ENCODE results near the gene EEF1AKMT3. TPM values are rescaled to one million over a fixed set of nuclear protein-coding genes. Genes with fewer than 3 reads are reported as not detected.

The EEF1AKMT3 gene
- total RNA-seq, 1 experiment from 2014 or later = 5.0 TPM

DNA sequence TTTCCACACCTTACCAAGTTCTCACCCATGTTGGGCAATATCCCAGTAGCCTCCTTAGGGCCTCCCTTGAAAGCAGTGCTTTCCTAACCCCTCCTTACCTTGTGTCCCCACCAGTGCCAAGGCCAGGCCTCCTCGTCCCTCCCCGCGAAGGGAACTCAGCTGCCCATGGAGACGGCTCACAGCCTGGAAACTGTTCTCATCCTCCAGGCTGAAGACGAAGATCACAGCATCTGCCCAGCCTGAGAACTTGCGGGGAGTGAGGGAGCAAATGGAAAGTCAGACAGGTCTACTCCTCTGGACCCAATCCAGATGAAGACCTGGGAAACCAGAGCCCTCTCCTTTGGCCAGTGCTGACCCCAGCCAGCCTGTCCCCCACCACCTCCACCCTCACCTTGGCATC is 38.5 kb upstream of the EEF1AKMT3 start:
- intact Hi-C loops (cut with micrococcal nuclease) = no loop called here
- POLR2A ChIA-PET = no interaction called here
- no peaks in the 10 kb centered on the region for H3K9me3 ChIP-seq (ENCODE audit: control insufficient read depth in 1 of 2, insufficient read depth in 1 of 2, low read depth in 1 of 2, low read length in 2 of 2)
- no peak for DNase-seq (ENCODE audit: low read depth, low spot score)
- no peak overlapping the region for H3K27ac ChIP-seq (ENCODE audit: low read depth, low read length)
- ATAC-seq = no peak
- CTCF ChIA-PET = no interaction called here
- RAD21 ChIA-PET (ENCODE audit: low non-redundant PET in 1 of 2, low total read pairs in 2 of 2, uncharacterized antibody in 2 of 2, unreplicated experiment in 2 of 2) = no interaction called here
- no peak overlapping the region for H3K4me3 ChIP-seq (replicated peaks in 1 of 2; ENCODE audit: low read depth in 1 of 2, low read length in 2 of 2)
- TF ChIP-seq, protein P1, sequence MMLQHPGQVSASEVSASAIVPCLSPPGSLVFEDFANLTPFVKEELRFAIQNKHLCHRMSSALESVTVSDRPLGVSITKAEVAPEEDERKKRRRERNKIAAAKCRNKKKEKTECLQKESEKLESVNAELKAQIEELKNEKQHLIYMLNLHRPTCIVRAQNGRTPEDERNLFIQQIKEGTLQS (IDR thresholded peaks at IDR 0.05) = no peak
- TF ChIP-seq ZFX (IDR thresholded peaks at IDR 0.05) (no peak), MAX (IDR thresholded peaks at IDR 0.05) (no peak), ZBTB33 (IDR thresholded peaks at IDR 0.05; ENCODE audit: extremely low read depth, insufficient replicate concordance, low read length) (no peak), EZH2 (IDR thresholded peaks at IDR 0.05) (no peak), CTCF (IDR thresholded peaks at IDR 0.05 in 2 of 3, conservative IDR thresholded peaks at IDR 0.05 in 1 of 3; ENCODE audit: borderline replicate concordance in 1 of 3, insufficient read depth in 1 of 3, low read depth in 2 of 3, low read length in 2 of 3) (no peak), RAD21 (IDR thresholded peaks at IDR 0.05; ENCODE audit: low read depth) (no peak), YY1 (IDR thresholded peaks at IDR 0.05; ENCODE audit: extremely low read depth, insufficient replicate concordance, low read depth, low read length) (no peak), SP1 (IDR thresholded peaks at IDR 0.05; ENCODE audit: low read depth) (no peak), EGR1 (IDR thresholded peaks at IDR 0.05; ENCODE audit: low read depth) (no peak), JUND (IDR thresholded peaks at IDR 0.05) (no peak), CBX3 (IDR thresholded peaks at IDR 0.05; ENCODE audit: low read depth) (no peak), EZH2phosphoT487 (IDR thresholded peaks at IDR 0.05; ENCODE audit: borderline replicate concordance) (no peak), POLR2AphosphoS5 (IDR thresholded peaks at IDR 0.05; ENCODE audit: low read depth, low read length) (no peak), FOSL1 (IDR thresholded peaks at IDR 0.05; ENCODE audit: low read depth) (no peak), ZNF274 (IDR thresholded peaks at IDR 0.05; ENCODE audit: low read depth, low read length) (no peak), TCF7L2 (IDR thresholded peaks at IDR 0.05; ENCODE audit: borderline replicate concordance, extremely low read depth, insufficient read depth, insufficient read length) (no peak), CEBPB (IDR thresholded peaks at IDR 0.05; ENCODE audit: low read depth) (no peak), POLR2A (IDR thresholded peaks at IDR 0.05; ENCODE audit: borderline replicate concordance, extremely low read depth, insufficient read depth, insufficient read length) (no peak), ELF1 (IDR thresholded peaks at IDR 0.05; ENCODE audit: borderline replicate concordance, low read depth) (no peak)
- peaks cover 0 to 15% of the 10 kb centered on the region in 2 experiments; a peak in 3 of 4 replicates for H3K36me3 ChIP-seq (ENCODE audit: control insufficient read depth in 1 of 2, insufficient read depth in 2 of 2, low read length in 2 of 2)
- H4K20me1 ChIP-seq (ENCODE audit: insufficient read depth) = no peaks in the 10 kb centered on the region
- H3K4me2 ChIP-seq (ENCODE audit: low read length) = no peak overlapping the region
- no peaks in the 10 kb centered on the region for H3K9me2 ChIP-seq (ENCODE audit: insufficient read depth)
- H3K79me2 ChIP-seq (ENCODE audit: insufficient read depth, low read length) = no peaks in the 10 kb centered on the region
- H3K9ac ChIP-seq (ENCODE audit: low read length) = no peak overlapping the region
- no peaks in the 10 kb centered on the region for H3K4me1 ChIP-seq (ENCODE audit: control insufficient read depth in 1 of 2, insufficient read depth in 2 of 2, low read length in 2 of 2)
- no peaks in the 10 kb centered on the region for H3K27me3 ChIP-seq (ENCODE audit: insufficient read depth, low read length)
- no peak overlapping the region for H2AFZ ChIP-seq (ENCODE audit: low read depth, low read length, poor library complexity, severe bottlenecking)
- BruUV-seq (replicated peaks) = no TSS peak

All from HCT116 (cell line).